ENCODE measurements around the gene ANXA6. TPM values are rescaled to one million over a fixed set of nuclear protein-coding genes. Genes with fewer than 3 reads are reported as not detected.

The ANXA6 gene
- polyA plus RNA-seq, 4 donors = 131 to 244 (median 143) TPM

DNA sequence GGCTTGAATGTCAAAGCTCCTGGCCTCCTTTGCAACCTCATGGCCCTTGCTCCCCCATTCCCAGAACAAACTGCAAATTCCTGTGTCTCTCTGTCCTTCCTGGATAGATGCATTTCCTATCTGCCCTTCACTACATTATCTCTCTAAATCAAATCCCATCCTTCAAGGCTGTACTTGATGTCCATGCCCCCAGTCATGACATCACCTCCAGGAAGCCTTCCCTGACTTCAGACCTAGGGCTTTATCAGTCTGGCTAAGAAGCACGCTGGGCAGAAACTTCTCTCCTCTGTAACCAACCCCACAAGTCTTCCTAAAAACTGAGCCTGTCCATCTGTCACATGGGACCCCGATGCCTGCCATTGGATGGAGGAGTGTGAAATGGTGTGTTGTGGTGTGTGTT, 51.1 kb downstream of the ANXA6 start:
- no peak for DNase-seq (ENCODE audit: low read depth in 4 of 4, low spot score in 3 of 4)

DNA sequence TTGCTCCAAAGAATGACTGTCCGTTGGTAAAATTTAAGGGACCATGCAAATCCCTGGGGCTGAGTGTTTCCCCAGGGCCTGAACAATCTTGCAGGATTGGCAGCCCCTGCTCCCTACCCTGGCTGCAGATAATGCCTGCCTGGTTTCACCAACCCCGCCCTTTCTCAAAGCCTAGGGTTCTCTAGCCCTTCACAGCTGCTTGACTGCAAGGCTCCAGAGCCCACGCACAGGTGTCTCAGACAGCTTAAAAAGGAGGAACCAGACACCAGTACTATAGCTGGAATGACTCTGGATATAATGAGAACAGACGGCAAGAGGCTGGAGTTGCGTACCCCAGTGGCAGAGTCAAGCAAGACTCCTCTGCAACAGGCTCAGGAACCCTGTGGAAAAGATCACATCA, 51.5 kb downstream of the ANXA6 start:
- DNase-seq (ENCODE audit: low read depth in 4 of 4, low spot score in 3 of 4) = no peak

DNA sequence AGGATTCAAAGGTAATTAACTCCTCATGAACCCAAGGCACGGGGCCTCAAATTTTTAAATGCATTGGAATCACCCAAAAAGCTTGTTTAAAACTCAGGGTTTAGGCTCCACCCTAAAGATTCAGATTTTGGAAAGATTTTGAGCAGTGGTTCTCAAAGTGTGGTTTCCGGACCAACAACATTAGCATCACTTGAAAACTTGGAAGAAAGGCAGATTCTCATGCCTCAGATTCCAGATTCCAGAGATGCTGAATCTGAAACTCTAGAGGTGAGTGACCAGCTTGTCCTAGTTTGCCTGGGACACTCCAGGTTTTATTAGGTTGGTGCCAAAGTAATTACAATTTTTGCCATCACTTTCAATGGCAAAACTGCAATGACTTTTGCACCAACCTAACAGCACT, 52.0 kb downstream of the ANXA6 start:
- DNase-seq (ENCODE audit: low read depth in 4 of 4, low spot score in 3 of 4) = no peak

DNA sequence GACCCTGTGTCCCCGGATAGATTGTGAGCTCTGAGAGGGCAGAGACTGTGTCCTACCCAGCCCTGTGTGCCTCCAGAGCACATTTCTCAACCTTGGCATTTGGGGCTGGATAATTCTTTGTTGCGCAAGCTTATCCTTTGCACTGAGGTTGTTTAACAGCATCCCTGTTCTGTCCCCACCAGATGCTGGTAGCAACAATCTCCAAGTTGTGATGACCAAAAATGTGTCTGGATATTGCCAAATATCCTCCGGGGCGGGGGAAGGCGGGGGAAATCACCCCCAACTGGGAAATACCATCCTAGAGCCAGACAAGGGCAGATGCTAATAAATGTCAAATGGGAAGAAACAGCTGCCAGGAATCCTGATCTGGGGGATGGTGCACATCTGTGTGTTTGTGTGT, 52.8 kb downstream of the ANXA6 start:
- no peak for DNase-seq (ENCODE audit: low read depth in 4 of 4, low spot score in 3 of 4)

DNA sequence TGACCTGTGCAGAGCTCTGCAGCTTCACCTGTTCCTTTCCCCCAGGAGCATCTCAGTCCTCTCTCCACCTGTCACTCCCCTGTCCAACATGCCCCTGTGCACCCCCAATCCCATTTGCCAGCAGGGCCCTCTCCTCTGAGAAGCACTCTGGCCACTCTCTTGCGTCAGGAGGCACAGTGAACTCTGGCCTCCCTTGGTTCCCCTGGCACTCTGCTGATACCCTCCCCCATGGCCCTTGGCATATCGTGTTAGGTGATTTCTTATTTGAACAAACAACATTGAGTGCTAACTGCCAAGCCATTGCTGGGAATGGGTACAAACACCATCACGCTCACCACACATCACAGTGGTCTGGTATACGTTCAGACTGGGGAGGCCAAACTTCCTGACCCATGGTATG, 55.8 kb downstream of the ANXA6 start:
- DNase-seq (ENCODE audit: low read depth in 4 of 4, low spot score in 3 of 4) = no peak

DNA sequence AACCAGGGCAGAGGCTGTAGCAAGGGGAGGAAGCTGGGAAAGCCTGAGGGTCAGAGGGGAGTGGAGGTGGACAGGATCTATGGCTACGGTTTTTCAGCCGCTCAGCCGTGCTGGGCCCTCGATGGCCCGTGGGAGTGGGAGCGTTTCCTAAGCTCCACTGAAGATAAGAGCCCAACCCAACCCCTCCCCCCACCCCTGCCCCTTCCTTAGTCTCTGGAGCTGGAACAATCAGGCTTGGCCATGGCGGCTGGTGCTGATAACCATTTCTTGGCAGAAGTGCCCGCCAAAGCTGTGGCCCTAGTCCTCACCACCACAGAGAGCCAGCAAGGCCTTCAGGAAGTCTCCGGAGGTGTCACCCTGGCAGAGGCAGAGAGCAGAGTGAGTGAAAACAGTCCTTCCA, 56.4 kb downstream of the ANXA6 start:
- no peak for DNase-seq (ENCODE audit: low read depth in 4 of 4, low spot score in 3 of 4)

DNA sequence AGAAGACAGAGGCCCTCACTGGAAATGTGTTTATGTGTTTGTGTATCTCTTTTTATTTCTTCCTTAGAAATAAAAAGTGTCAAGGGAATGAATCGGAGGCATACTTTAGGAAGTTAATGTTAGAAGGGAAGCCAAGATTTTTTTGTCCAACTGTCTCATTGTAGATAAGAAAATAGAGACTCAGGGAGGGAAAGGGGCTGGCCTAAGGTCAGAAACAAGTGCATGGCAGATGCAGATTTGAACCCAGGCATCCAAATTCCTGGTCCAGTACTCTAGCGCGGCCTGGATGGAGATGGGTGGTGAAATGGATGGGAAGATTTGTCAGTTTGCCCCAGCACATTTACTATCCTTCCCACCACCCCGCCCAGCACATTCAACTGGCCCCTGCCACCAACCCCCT, 56.9 kb downstream of the ANXA6 start:
- DNase-seq (ENCODE audit: low read depth in 4 of 4, low spot score in 3 of 4) = no peak

DNA sequence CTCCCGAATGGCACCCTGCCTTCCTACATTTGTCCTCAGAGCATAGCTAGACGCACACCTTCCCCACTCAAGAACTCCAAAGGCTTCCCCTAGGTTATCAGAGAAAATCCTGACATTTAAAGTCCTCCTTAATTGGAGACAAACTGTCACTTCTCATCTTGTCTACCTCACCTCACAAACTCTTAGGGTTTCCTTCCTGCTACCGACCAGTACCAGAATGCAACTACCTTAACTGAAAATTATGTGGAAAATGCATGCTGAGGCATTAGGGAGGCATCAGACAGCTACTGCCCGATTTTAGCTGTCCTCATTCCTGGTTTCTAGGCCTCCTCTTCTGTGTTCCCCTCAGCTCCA, 58.8 kb downstream of the ANXA6 start:
- no peak for DNase-seq (ENCODE audit: low read depth in 4 of 4, low spot score in 3 of 4)

DNA sequence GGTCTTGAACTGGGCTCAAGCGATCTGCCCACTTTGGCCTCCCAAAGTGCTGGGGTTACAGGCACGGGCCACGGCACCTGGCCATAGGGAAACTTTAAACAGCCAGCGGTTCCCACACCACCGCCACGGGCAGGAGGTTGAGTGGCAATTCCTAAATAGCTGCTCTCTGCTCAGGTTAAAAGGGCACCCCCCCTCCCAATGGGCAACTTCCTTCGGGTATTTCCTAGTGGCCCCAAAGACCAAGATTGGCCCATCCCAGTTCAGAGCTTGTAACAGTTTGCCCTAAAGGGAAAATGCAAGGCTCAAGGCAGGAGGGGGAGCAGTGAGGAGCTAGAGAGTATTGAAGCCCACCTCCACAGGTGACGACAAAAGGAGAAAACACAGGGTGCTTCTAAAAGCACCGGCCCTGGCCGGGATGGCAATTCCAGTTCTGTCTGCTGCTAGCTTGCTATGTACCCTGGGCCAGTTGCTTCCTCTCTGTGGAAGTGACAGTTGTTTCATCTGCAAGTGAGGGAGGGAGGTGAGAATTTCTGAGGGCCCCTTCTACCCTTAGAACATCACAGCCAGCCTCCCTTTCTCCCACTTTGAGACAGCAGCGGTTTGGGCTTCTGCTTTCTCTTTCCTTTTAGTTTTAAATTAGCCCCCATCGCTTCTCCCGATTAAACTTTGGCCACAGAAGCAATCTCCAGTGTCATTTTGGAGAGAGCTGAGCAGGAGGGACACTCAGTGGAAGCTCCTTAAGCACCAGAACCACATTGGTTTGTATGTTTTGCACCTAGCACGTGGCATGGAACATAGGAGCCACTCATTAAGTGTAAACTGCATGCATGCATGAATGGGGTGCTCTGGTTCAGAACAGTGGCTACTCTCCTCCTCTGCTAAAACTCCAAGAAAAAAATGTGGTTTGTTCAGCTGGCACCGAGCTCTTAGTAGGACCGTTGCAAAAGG, 59.5 kb downstream of the ANXA6 start:
- DNase-seq (ENCODE audit: low read depth in 4 of 4, low spot score in 3 of 4) = no peak

DNA sequence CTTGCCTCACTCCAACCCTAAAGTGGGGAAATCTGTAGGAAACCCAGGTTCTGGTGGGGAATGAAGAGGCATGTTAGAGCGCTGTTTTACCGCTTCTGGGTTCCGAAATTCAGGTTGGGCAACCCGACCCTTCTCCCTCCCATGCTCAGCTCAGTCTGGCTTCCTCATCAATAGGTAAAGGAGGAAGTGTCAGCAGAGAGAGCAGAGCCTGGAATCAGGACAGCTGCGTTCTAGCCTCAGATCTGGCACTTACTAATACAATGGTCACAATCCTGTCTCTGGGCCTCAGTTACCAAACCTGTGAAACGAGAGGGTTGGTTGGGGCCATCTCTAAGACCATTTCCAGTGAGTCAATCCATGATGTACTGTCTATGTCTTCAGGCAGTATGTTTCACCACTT, 60.5 kb downstream of the ANXA6 start:
- DNase-seq (ENCODE audit: low read depth in 4 of 4, low spot score in 3 of 4) = no peak

DNA sequence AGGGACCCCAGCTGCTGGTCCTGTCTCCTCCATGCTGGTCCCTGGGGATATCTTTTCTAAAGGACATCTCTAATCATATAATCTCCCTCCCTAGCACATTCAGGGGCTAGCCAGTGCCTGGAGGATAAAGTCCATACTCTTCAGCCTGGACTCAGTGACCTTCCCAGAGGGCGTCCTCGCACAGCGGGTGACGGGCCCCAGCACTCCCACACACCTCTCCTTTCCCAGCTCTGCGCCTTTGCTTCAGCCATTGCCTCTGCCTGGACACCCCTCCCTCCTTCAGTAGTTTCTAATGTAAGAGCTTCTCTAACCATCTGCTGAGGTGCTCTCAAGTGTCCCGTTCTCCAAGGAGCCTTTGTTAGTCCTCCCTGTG, 61.6 kb downstream of the ANXA6 start:
- DNase-seq (ENCODE audit: low read depth in 4 of 4, low spot score in 3 of 4) = no peak

DNA sequence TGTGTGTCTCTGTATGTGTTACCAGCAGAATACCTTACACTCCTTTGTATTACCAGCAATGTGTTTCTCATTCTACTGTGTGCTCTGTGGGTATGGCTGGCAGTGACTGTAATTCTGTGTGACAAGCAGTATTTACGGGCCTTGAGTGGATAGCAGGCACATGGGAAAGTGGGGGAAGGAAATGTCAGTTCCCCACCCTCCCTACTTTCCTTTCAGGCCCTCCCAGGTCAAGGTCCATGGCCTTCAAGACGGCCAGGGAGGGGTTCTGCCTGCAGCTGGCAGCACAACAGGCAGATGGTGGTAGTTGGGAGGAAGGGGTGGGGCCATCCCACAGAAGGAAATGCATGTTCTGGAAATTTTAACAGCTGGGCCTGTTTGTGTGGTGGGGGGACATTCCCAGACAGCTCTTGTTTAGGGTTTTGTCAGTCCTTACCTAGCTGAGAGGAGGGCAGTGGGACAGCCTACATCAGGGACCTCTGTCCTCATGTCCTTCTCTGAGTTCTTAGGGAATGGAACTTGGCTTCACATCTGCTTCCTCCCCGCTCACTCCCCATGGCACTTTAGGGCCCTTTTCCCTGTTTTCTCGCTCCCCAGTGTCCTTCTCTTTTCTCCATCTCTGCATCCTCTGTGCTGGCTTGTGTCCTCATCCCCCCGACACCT, 62.1 kb downstream of the ANXA6 start:
- peak in 1 of 4 donors; percentile 39 for DNase-seq (ENCODE audit: low read depth in 4 of 4, low spot score in 3 of 4)

DNA sequence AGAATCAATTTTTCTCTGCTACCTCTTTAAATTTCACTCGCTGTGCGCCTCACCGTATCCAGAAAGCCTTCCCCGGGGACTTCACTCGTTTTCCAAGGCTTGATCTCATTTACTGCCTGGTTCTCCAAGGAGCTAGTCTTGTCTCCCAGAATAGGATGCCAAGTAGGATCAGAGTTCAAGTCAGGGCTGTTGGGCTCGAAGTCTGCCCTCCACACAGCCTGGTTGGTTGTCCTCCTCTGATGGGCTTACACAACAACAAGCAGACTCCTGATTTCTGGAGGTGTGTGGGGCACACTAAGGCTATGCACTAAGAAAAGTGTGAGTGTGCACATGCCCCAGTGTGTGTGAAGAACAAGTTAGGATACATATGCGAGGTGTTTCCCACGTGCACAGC, 62.7 kb downstream of the ANXA6 start:
- no peak for DNase-seq (ENCODE audit: low read depth in 4 of 4, low spot score in 3 of 4)

DNA sequence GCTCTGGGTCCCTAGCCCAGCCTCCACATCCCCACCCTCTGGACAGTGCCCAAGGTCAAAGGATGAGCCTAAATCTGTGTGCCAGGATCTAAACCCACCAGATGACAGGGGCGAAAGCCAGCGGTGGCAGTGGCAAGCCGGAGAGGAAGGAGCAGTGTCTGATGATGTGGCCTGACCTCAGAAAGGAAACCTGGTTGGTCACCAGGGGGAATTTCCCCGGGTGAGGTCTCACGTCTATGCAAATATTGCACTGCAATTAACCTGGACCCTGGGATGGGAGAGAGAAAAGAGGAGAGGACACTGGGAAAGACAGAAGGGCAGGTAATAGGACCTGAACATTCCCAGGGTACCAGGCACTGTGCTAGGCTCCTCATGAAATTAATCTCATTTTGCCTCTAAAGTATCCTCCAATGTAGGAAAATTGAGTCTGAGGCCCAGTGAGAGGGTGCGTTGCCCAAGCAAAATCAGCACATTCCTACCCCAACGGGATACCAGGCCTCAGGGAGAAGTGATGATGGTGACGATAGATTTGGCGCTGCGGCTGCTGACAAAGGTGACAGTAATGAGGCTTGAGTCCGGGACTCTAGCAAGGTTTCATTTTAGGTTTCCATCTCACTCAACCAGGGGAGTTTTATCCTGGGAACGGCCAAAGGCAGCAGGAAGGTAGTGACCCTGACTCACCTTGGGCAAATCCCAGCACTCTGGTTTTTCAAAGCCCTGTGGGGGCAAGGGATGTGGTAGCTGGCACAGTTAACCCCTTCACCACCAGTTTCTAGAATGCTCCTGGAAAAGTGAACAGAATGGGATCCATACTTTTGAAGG, 63.3 kb downstream of the ANXA6 start:
- no peak for DNase-seq (ENCODE audit: low read depth in 4 of 4, low spot score in 3 of 4)

DNA sequence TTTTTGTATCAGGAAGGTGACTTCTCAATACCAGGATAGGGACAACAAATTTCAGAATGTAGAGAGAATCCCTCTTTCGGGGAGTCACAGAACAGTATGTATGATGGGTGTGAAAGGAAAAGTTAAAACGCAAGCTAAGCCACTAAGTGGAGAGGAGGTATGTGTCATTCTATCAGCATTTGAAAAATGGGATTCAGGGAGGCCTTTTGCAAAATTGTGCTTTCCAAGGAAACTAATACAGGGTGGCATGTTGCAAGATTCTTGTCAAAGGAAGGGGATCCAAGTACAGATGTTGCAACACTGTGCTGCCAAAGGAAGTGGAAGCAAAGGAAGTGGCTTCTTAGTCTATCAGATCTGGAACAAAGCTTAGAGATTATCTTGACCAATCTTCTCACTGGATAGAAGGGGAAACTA, 64.1 kb downstream of the ANXA6 start:
- no peak for DNase-seq (ENCODE audit: low read depth in 4 of 4, low spot score in 3 of 4)

DNA sequence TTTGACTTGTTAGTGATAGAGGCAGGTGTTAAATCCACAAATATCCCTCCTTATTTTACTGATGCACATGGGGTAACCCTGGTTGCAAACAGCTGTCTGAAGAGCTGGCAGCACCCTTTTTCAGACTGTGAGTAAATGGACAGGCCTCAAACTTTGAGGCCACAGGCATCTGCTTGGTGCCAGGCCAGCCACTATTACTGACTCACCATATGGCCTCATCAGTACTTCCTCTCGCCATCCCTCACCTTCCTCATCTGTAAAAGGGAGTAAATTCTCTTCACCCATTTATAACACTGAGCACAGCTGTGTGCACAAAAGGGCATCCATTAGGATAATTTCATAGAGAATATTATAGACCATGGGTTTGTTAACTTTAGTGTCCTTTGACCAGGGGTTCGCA, 64.8 kb downstream of the ANXA6 start:
- DNase-seq (ENCODE audit: low read depth in 4 of 4, low spot score in 3 of 4) = no peak

DNA sequence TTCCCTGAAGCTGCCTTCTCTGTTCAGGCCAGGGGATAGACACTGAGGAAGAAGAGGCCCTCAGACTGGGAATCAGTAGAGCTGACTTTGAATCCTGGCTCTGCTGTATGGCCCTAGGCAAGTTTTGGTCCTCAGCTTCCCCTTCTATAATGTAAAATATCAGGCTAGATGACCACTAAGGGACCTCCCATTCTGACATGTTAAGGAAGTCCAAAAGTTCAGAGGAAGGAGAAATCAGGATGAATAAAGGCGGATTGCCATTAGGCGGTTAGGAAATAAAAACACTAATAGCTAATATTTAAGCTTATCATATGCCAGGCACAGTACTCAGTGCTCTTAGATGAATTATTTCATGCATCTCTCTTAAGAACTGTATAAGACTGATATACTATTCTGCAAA, 67.9 kb downstream of the ANXA6 start:
- no peak for DNase-seq (ENCODE audit: low read depth in 4 of 4, low spot score in 3 of 4)

DNA sequence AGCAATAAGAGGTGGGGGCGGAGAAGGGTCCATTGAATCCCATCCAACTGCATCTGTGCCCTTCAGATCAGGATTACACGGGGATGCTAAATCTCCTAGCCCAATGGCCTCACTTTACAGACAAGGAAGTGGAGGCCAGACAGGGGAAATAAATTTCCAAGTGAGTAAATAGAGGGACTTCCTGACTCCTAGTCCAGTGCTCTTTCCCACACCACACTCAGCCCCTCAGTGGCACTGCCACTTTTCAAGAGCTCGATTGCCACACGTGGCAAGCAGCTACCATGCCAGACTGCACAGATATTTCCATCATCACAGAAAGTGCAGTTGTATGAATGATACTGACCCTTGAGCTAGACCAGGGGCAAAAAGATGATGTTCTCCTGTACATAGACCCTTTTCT, 68.6 kb downstream of the ANXA6 start:
- DNase-seq (ENCODE audit: low read depth in 4 of 4, low spot score in 3 of 4) = no peak

DNA sequence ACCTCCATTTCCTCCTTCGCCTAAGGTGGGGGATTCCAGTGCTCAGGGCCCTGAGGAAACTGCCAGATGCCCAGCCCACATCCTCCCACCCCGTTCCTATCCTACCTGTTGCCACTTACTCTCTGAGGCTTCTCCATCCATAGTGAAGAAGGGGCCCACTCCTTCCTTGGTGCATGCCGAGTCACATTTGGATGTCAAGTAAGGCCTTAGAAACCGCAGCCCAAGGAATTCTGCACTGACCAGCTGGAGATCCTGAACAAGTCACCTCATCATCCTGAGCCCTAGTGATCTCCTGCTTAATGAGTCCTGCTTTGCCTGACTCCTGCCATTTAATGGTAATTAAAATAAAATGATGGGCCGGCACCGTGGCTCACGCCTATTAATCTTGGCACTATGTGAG, 70.1 kb downstream of the ANXA6 start:
- DNase-seq (ENCODE audit: low read depth in 4 of 4, low spot score in 3 of 4) = no peak

DNA sequence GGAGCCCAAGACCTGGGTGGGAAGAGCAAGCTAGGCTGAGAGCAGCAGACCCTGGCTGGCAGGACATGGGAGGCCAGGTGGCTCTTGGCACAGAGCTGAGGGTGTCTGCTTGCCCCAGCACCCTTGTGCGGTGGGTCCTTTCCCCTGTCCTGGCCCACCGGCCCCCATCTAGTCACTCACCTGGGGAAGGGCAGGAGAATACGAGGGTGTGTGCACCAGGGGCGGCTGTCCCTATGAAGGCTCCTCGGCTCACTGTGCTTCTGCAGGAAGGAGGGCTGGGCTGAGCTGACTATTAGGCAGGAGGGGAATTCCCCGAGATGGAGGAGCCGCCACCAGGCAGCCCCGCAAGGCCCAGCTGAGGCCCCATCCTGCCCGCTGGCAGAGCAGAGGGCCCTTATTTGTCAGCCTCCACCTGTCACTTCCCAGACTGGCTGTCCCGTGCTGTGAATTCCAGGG, 70.6 kb downstream of the ANXA6 start:
- DNase-seq (ENCODE audit: low read depth in 4 of 4, low spot score in 3 of 4) = no peak

DNA sequence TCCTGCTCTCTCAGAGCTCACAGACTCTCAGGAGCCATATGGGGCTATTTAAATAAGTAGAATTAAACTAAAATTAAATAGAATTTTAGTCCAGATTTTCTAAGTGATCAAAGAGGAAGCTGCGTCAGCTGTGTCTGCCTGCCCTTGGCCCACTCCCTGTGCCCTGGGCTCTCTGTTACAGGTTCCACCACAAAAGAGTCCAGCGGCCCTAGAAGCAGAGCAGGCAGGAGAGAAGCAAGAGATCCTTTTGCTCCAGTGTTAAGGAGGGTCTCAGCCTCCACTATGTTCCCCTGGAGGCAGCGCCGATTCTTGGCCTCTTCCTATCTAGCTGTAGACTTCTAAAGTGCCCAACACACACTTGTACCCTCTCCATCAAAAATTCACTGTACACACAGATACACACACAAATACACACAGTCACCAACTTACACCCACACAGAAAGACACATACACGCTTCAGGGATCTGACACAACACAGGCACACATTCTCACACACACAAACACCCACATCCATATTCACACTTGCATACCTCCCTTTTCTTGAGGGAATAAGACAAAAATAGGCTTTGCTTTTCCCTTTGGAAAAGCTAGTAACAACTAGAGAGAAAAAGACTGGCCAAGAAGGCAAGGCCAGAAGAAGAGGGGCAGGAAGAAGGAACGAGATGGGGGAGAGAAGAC, 71.2 kb downstream of the ANXA6 start:
- no peak for DNase-seq (ENCODE audit: low read depth in 4 of 4, low spot score in 3 of 4)
